GM10266 (cell line): ENCODE results near the gene CDKN1B.

Source experiments
- DNase-seq: peaks from one replicate; pipeline ENCODE4 v3.0.0; 2012; ENCODE audit errors: extremely low spot score
- CTCF ChIP-seq: IDR thresholded peaks from 2 replicates; pipeline ENCODE4 v1.5.1; 2012; ENCODE audit warnings: mild to moderate bottlenecking, low read depth; ENCODE audit not compliant: control insufficient read depth, insufficient read depth; ENCODE audit errors: missing control alignments

CDKN1B gene

GRCh38 chr12:12747278-12747677 lies 30.1 kb downstream of the CDKN1B start:
- DNase-seq, result no peak

DNA sequence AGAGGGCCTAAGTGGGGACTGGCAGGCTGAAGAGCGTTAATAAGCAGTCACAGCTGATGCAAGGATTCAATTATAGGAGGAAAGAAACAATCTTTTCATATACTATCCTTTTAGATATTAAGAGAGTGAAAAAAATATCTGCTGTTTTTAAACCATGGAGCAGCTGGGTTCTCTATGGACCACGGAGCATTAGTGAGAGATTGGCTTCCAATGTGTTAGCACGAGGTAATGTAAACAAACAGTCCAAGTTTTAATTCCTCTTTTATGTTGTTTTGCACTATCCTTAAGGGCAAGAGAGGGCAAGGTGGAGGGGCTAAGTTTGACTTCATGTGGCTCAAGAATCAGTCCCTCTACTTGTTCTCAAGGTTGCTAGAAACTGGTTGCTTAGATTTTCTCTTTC lies 30.9 kb downstream of the CDKN1B start:
- no peak for DNase-seq
- no peak for TF ChIP-seq CTCF

More at GRCh38 chr12:12747278-12747677, 30.1 kb downstream of the CDKN1B start:
- no peak for TF ChIP-seq CTCF

DNA sequence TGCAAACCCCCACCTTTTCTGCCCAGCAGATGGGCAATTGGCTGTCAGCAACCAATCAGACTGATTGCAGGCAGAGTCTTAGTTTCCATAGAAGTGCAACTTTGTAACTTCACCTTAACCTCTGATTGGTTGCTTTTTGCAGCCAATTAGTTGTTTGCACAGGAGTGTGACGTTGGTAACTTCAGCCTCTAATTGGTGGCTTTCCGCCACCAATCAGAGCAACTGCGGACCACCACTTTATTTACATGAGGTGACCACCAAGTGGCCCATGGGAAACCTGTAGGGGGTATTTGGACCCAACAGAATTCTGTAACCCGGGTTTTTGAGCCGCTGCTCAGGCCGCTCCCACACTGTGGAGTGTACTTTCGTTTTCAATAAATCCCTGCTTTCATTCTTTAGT lies 32.3 kb downstream of the CDKN1B start:
- TF ChIP-seq CTCF, result no peak
- no peak for DNase-seq

GRCh38 chr12:12755923-12756322 lies 38.8 kb downstream of the CDKN1B start:
- DNase-seq, result no peak
- TF ChIP-seq CTCF, result no peak

DNA sequence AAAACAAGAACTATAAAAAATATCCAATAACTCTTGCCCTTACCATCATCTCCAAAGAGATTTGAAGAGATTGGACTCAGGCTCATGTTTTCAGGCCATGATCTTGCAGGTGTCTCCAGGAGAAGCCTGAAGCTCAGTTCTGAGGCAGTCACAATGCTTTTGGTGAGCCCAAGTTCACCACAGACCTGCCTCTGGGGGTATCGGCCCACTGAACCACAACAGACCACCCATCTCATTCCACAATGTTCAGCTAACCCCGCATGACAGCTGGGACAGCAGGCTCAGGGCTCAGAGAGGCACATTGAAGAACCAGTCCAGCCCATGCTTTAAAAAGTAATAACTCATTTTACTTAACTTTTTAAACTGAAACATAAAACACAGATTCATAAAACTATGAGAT lies 40.0 kb downstream of the CDKN1B start:
- no peak for DNase-seq
- TF ChIP-seq CTCF, result no peak

DNA sequence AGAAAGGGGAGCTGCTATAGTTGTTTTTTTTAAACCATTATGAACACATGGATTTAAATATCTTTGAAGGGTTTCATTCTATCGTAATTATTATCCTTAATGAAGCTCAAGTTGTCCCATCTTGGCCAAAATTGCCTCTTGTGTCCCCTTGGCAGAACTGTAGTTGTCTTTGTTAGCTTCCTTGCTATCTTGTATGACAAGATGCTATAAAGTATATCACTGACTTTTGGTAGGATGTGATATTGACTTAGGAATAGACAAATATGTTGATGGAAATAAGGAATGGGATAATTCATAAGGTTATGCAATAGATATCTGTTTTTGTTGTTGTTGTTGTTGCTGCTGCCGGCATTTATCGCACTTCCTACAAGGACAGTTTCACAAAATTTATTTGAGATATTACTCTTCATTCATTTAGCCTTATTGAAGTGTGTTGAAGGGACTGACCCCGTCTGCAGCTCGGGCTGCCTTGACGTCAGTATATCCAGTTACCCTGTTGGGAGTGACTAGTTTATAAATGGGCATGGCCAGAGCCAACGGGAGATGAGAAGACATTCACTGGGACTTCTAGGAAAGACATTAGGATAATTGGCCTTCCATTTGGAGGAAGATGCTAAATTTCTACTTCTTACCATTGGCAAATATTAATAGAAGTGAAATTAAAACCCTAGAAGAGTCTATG lies 42.2 kb downstream of the CDKN1B start:
- TF ChIP-seq CTCF, result no peak
- no peak for DNase-seq

- no peak for TF ChIP-seq CTCF
- DNase-seq, result no peak
These were observed 47.7 kb downstream of the CDKN1B start for GRCh38 chr12:12764824-12765223.
